Activated T-helper 1 cell treated with anti-CD3 and anti-CD28 coated beads, Interleukin-2, amount 50 U/mL, for 16 hours (primary cell): Measurements from ENCODE around the gene CHID1.

ENCODE experiments used
- DNase-seq, 2 donors: peaks; one replicate each; pipeline ENCODE4 v3.0.0-alpha.2; 2020; ENCODE audit warnings: low read depth in 1 of 2, low spot score in 1 of 2

Gene CHID1

GRCh38 chr11:837189-837989 is 73.2 kb downstream of the CHID1 start:
- no peak for DNase-seq

GRCh38 chr11:836700-837099 is 73.9 kb downstream of the CHID1 start:
- no peak for DNase-seq

GRCh38 chr11:836274-836673 is 74.3 kb downstream of the CHID1 start:
- no peak for DNase-seq

GRCh38 chr11:834371-835316 is 76.0 kb downstream of the CHID1 start:
- DNase-seq: no peak

GRCh38 chr11:833849-834311 is 76.7 kb downstream of the CHID1 start:
- DNase-seq: no peak

GRCh38 chr11:833114-833791 is 77.4 kb downstream of the CHID1 start:
- no peak for DNase-seq

GRCh38 chr11:832529-833113 is 78.0 kb downstream of the CHID1 start, which contains the start of gene CD151:
TSS of gene CD151 (plus strand) at chr11:832952. CDS start at chr11:836070, 3,118 bp downstream.
- no peak for DNase-seq

GRCh38 chr11:831961-832528 is 78.6 kb downstream of the CHID1 start:
- DNase-seq: no peak

- no peak for DNase-seq
These were observed 79.3 kb downstream of the CHID1 start for GRCh38 chr11:831118-831864.

- no peak for DNase-seq
These were observed 80.1 kb downstream of the CHID1 start for GRCh38 chr11:830295-831117.

- no peak for DNase-seq
These were observed 80.7 kb downstream of the CHID1 start for GRCh38 chr11:829847-830294.

- DNase-seq: no peak
These were observed 81.3 kb downstream of the CHID1 start for GRCh38 chr11:829176-829846.

GRCh38 chr11:828506-829175 is 82.0 kb downstream of the CHID1 start:
- DNase-seq: no peak

- DNase-seq: no peak
These were observed 82.8 kb downstream of the CHID1 start, which contains the start of gene CRACR2B for GRCh38 chr11:827897-828192. TSS of gene CRACR2B (plus strand) at chr11:827919. CDS start at chr11:828608, 689 bp downstream.

- no peak for DNase-seq
These were observed 83.3 kb downstream of the CHID1 start for GRCh38 chr11:827146-827896.

- DNase-seq: no peak
These were observed 83.8 kb downstream of the CHID1 start for GRCh38 chr11:826836-827145.

- no peak for DNase-seq
These were observed 84.4 kb downstream of the CHID1 start for GRCh38 chr11:826227-826621.
